HepG2 (cell line): ENCODE data around the gene FABP6.

Experiments
- BCL6 ChIP-seq: IDR thresholded peaks from 2 replicates; pipeline ENCODE4 v1.6.1; 2016; ENCODE audit warnings: missing genetic modification reagents, missing compliant biosample characterization
- JUN ChIP-seq: sonication (generic); formaldehyde crosslinking; IDR thresholded peaks from 2 replicates; pipeline ENCODE4 v1.4.0; 2020; ENCODE audit warnings: mild to moderate bottlenecking, missing genetic modification reagents
- KAT7 ChIP-seq: IDR thresholded peaks from 2 replicates; pipeline ENCODE4 v1.6.1; 2018; ENCODE audit warnings: borderline replicate concordance, missing compliant biosample characterization
- TF ChIP-seq, protein P1 (sequence below): sonication (generic); formaldehyde crosslinking; IDR thresholded peaks from 2 replicates; pipeline ENCODE4 v1.5.0; 2020; ENCODE audit warnings: mild to moderate bottlenecking, missing genetic modification reagents, moderate library complexity

DNA sequence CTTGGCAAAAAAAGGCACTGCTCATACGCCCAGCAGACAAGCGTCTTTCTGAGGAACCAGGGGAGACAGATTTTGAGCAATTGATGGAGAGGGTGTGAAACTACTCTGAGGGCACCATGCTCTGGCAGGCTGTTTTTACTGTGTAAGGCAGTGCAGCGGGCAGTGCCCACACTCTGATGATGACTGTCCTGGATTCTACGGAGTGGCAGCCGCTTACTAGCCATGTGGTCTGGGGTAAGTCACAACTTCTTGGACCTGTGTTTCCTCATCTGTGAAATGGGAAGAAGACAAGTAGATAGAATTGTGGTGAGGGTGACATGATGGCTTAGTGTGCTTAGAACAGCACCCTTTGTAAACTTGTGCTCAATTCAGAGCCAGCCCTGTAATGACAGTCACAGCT lies 38.8 kb downstream of the FABP6 start:
- TF ChIP-seq BCL6 (CRISPR knock-in tag) (no peak), JUN (CRISPR knock-in tag) (no peak), KAT7 (CRISPR knock-in tag) (no peak)
- TF ChIP-seq, protein P1, sequence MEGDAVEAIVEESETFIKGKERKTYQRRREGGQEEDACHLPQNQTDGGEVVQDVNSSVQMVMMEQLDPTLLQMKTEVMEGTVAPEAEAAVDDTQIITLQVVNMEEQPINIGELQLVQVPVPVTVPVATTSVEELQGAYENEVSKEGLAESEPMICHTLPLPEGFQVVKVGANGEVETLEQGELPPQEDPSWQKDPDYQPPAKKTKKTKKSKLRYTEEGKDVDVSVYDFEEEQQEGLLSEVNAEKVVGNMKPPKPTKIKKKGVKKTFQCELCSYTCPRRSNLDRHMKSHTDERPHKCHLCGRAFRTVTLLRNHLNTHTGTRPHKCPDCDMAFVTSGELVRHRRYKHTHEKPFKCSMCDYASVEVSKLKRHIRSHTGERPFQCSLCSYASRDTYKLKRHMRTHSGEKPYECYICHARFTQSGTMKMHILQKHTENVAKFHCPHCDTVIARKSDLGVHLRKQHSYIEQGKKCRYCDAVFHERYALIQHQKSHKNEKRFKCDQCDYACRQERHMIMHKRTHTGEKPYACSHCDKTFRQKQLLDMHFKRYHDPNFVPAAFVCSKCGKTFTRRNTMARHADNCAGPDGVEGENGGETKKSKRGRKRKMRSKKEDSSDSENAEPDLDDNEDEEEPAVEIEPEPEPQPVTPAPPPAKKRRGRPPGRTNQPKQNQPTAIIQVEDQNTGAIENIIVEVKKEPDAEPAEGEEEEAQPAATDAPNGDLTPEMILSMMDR (CRISPR knock-in tag), result no peak
